NCI-H1436 treated with DMSO at 0.1 percent for 48 hours (cell line): ENCODE data around the gene ZNHIT2.

Experiments used
- DNase-seq: peaks from one replicate; lab custom pipeline; 2025; lab: John Stamatoyannopoulos, UW

ZNHIT2 gene

GRCh38 chr11:65071907-65072630 lies 45.4 kb downstream of the ZNHIT2 start:
- no peak for DNase-seq

- no peak for DNase-seq
Measured at GRCh38 chr11:65069217-65069616, 48.3 kb downstream of the ZNHIT2 start.

- no peak for DNase-seq
Measured at GRCh38 chr11:65067446-65067845, 50.1 kb downstream of the ZNHIT2 start.

- DNase-seq: peak; percentile 81
Measured at GRCh38 chr11:65066805-65067291, 50.7 kb downstream of the ZNHIT2 start.
